Endothelial cell of umbilical vein (primary cell): Measurements from ENCODE around the gene CDK6. TPM values are rescaled to one million over a fixed set of nuclear protein-coding genes. Genes with fewer than 3 reads are reported as not detected.

Experiments
- BruUV-seq: library from RNA; stranded (reverse); fragments of 400-500 nt; replicated peaks from 2 replicates; lab custom pipeline; 2021; lab: Mats Ljungman, UMichigan
- CTCF ChIA-PET: fragments of 300-600, 350-600 bp; sonication (Branson Sonifier 250); formaldehyde crosslinking; loops from one replicate; lab custom pipeline; 2021; ENCODE audit warnings: antibody characterized with exemption, inconsistent platforms; lab: Charles Lee
- POLR2A ChIA-PET: fragments of 300-600, 350-600 bp; sonication (Branson Sonifier 250); formaldehyde crosslinking; loops from one replicate; lab custom pipeline; 2021; ENCODE audit warnings: antibody characterized with exemption, inconsistent platforms; lab: Charles Lee
- DNase-seq: peaks from one replicate; pipeline ENCODE4 v3.0.0-alpha.2; 2011; ENCODE audit warnings: low read depth, low spot score
- FAIRE-seq: peaks from 2 replicates; lab custom pipeline; 2011; peaks lifted over from hg19 to GRCh38; lab: Jason Lieb, UNC
- H2AFZ ChIP-seq: 2 replicates; pipeline ENCODE4 v1.6.0; 2012; ENCODE audit warnings: low read depth, low read length, control low read depth, inconsistent platforms
- H3K27ac ChIP-seq: 2 replicates; pipeline ENCODE4 v1.5.1; 2011; ENCODE audit warnings: low read depth, mild to moderate bottlenecking, control low read depth, low read length, moderate library complexity; ENCODE audit not compliant: insufficient read depth
- H3K27me3 ChIP-seq, 2 experiments: 2 replicates each; pipeline versions ENCODE4 v1.6.0 to v1.6.1; 2011; ENCODE audit warnings: low read length in 2 of 2, mixed read lengths in 1 of 2; ENCODE audit not compliant: control insufficient read depth in 2 of 2, insufficient read depth in 2 of 2
- H3K36me3 ChIP-seq, 2 experiments: 2 replicates in 1 of 2; 3 replicates in 1 of 2; pipeline ENCODE4 v1.5.1; 2011; ENCODE audit warnings: low read length in 2 of 2, mild to moderate bottlenecking in 1 of 2, moderate library complexity in 1 of 2; ENCODE audit not compliant: control insufficient read depth in 2 of 2, insufficient read depth in 2 of 2; ENCODE audit errors: extremely low read depth in 1 of 2
- H3K4me1 ChIP-seq: 3 replicates; pipeline ENCODE4 v1.5.1; 2011; ENCODE audit warnings: mild to moderate bottlenecking, low read length; ENCODE audit not compliant: control insufficient read depth, insufficient read depth; ENCODE audit errors: extremely low read depth
- H3K4me2 ChIP-seq: 2 replicates; pipeline ENCODE4 v1.6.1; 2011; ENCODE audit warnings: low read length, control low read depth, mixed read lengths; ENCODE audit not compliant: insufficient read depth
- H3K4me3 ChIP-seq, 3 experiments: fragments of 200-600 bp in 1 of 3; sonication (generic), shearing (Covaris generic) in 1 of 3; replicated peaks in 1 of 3; 2 replicates each; pipeline ENCODE4 v1.5.1; 2011 to 2016; ENCODE audit warnings: control low read depth in 3 of 3, low read length in 3 of 3, mild to moderate bottlenecking in 2 of 3, inconsistent platforms in 1 of 3, low read depth in 1 of 3, moderate library complexity in 1 of 3; ENCODE audit not compliant: insufficient read depth in 1 of 3
- H3K79me2 ChIP-seq: 2 replicates; pipeline ENCODE4 v1.6.0; 2012; ENCODE audit warnings: low read length, inconsistent platforms; ENCODE audit not compliant: control insufficient read depth, insufficient read depth
- H3K9ac ChIP-seq: replicated peaks from 2 replicates; pipeline ENCODE3; 2011; ENCODE audit warnings: low read length, control low read depth; ENCODE audit not compliant: insufficient read depth; ENCODE audit errors: extremely low read depth
- H3K9me1 ChIP-seq: replicated peaks from 3 replicates; pipeline ENCODE4 v1.6.0; 2011; ENCODE audit warnings: mild to moderate bottlenecking, low read length; ENCODE audit not compliant: control insufficient read depth, insufficient read depth; ENCODE audit errors: extremely low read depth
- H3K9me3 ChIP-seq: replicated peaks from 2 replicates; pipeline ENCODE4 v1.5.1; 2012; ENCODE audit warnings: low read length, inconsistent platforms; ENCODE audit not compliant: control insufficient read depth, insufficient read depth
- H4K20me1 ChIP-seq: replicated peaks from 2 replicates; pipeline ENCODE3; 2011; ENCODE audit warnings: mild to moderate bottlenecking, low read length; ENCODE audit not compliant: control insufficient read depth, insufficient read depth; ENCODE audit errors: extremely low read depth
- EZH2 ChIP-seq: IDR thresholded peaks from 2 replicates; pipeline ENCODE4 v1.6.1; 2012; ENCODE audit warnings: borderline replicate concordance, low read depth, mild to moderate bottlenecking, moderate library complexity, low read length, inconsistent platforms; ENCODE audit not compliant: severe bottlenecking
- FOS ChIP-seq: IDR thresholded peaks from 2 replicates; pipeline ENCODE4 v1.6.1; 2011; ENCODE audit warnings: mild to moderate bottlenecking, low read length, moderate library complexity, borderline replicate concordance; ENCODE audit not compliant: insufficient read depth
- GATA2 ChIP-seq: IDR thresholded peaks from 2 replicates; pipeline ENCODE4 v1.7.0; 2011; ENCODE audit warnings: low read depth, mild to moderate bottlenecking, moderate library complexity, mixed read lengths, low read length; ENCODE audit not compliant: insufficient read length, insufficient read depth
- JUN ChIP-seq: IDR thresholded peaks from 2 replicates; pipeline ENCODE4 v1.6.1; 2011; ENCODE audit warnings: borderline replicate concordance, low read depth; ENCODE audit not compliant: insufficient read length, insufficient read depth
- MYC ChIP-seq: IDR thresholded peaks from one replicate; pipeline ENCODE4 v1.6.1; 2011; ENCODE audit warnings: mild to moderate bottlenecking, low read depth, low read length
- POLR2A ChIP-seq: IDR thresholded peaks from 2 replicates; pipeline ENCODE4 v1.6.1; 2012; ENCODE audit warnings: low read depth, mild to moderate bottlenecking, control low read depth, low read length
- POLR2AphosphoS5 ChIP-seq: IDR thresholded peaks from 2 replicates; pipeline ENCODE4 v1.6.1; 2012; ENCODE audit warnings: low read depth, mild to moderate bottlenecking, control low read depth, low read length, moderate library complexity; ENCODE audit not compliant: insufficient read depth
- dilution Hi-C: fragments of 300-500 bp; cut with MboI; formaldehyde crosslinking; loops from one replicate; pipeline ENCODE4 v1.15.0; 2019; ENCODE audit warnings: low sequenced_read_pairs; ENCODE audit not compliant: extremely low pct_ligation_motif_present
- intact Hi-C: fragments of 100-400 bp; cut with micrococcal nuclease; formaldehyde crosslinking; loops from one replicate; pipeline ENCODE4 v1.10.0; 2022
- polyA plus RNA-seq, 4 experiments: library from polyadenylated mRNA; depleted of rRNA in 3 of 4; stranded (reverse) in 3 of 4; unstranded in 1 of 4; fragments of >200 nt; gene quantifications; 2 replicates each; pipeline versions ENCODE4 v1.2.1 to v1.2.3, GENCODE V29; 2011 to 2012; ENCODE audit warnings: missing spikeins in 1 of 4
- total RNA-seq: library from RNA; stranded (reverse); gene quantifications from 2 replicates; pipeline ENCODE4 v1.2.3, GENCODE V29; 2021
- TF ChIP-seq, protein P1 (sequence below), 2 donors: IDR thresholded peaks; 1 replicate in 1 of 2; 2 replicates in 1 of 2; pipeline ENCODE4 v1.5.1; 2011; ENCODE audit warnings: low read length in 2 of 2, mild to moderate bottlenecking in 2 of 2, moderate library complexity in 2 of 2, control low read depth in 1 of 2, inconsistent platforms in 1 of 2, low read depth in 1 of 2; ENCODE audit not compliant: insufficient read depth in 1 of 2; ENCODE audit errors: extremely low read depth in 1 of 2
- TF ChIP-seq, protein P2 (sequence below): IDR thresholded peaks from 2 replicates; pipeline ENCODE4 v1.6.1; 2011; ENCODE audit not compliant: insufficient read depth, insufficient read length

The CDK6 gene
- total and polyA plus RNA-seq, 2 donors (not counting 3 experiments of a cell fraction or from before 2014, with no cell fraction given) = 6.0 to 28.2 TPM

DNA sequence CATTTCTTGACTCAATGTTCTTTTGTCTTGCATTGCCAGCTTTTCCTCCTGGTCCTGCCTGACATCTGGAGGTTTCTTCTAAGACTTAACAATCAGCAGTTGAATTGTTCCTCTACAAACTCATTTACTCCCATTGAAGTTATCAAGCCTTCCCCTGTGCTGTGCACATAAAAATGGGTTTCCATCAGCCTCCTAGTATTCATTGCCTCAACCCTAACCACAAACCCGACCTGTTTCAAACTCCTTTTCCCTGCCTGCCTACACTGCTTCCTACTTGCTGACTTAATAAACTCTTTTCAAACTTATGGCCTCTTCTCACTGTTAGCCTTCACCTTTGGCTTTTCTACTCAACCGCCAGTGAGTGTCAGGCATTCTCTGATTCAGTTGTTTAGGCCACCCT is 9.4 kb upstream of the CDK6 start:
- Histone ChIP-seq H3K4me1 (no peaks in the 10 kb centered on the region), H3K9ac (no peak overlapping the region), H3K9me3 (no peaks in the 10 kb centered on the region), H2AFZ (no peak overlapping the region), H3K79me2 (no peaks in the 10 kb centered on the region), H3K4me2 (no peak overlapping the region), H4K20me1 (no peaks in the 10 kb centered on the region), H3K9me1 (no peaks in the 10 kb centered on the region), H3K27me3 (peaks cover 16 to 30% of the 10 kb centered on the region in 2 experiments), H3K4me3 (no peak overlapping the region), H3K36me3 (no peaks in the 10 kb centered on the region), H3K27ac (no peak overlapping the region)
- no peak for FAIRE-seq
- TF ChIP-seq MYC (no peak), JUN (no peak), POLR2A (no peak), FOS (no peak), POLR2AphosphoS5 (no peak), EZH2 (no peak), GATA2 (no peak)
- TF ChIP-seq, protein P1, sequence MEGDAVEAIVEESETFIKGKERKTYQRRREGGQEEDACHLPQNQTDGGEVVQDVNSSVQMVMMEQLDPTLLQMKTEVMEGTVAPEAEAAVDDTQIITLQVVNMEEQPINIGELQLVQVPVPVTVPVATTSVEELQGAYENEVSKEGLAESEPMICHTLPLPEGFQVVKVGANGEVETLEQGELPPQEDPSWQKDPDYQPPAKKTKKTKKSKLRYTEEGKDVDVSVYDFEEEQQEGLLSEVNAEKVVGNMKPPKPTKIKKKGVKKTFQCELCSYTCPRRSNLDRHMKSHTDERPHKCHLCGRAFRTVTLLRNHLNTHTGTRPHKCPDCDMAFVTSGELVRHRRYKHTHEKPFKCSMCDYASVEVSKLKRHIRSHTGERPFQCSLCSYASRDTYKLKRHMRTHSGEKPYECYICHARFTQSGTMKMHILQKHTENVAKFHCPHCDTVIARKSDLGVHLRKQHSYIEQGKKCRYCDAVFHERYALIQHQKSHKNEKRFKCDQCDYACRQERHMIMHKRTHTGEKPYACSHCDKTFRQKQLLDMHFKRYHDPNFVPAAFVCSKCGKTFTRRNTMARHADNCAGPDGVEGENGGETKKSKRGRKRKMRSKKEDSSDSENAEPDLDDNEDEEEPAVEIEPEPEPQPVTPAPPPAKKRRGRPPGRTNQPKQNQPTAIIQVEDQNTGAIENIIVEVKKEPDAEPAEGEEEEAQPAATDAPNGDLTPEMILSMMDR (IDR thresholded peaks at IDR 0.05; ENCODE audit: extremely low read depth in 1 of 2, insufficient read depth in 1 of 2, low read depth in 1 of 2, low read length in 2 of 2) = no peak
- TF ChIP-seq, protein P2, sequence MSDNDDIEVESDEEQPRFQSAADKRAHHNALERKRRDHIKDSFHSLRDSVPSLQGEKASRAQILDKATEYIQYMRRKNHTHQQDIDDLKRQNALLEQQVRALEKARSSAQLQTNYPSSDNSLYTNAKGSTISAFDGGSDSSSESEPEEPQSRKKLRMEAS = no peak
- BruUV-seq = no TSS peak
- ChIA-PET POLR2A (no interaction called here), CTCF (interaction anchor here (1.0 kb wide), 1 partner anchor 17 kb away, joined by 4 read pairs; no protein-coding TSS in a partner anchor)
- intact Hi-C loops = no loop called here
- dilution Hi-C loops = no loop called here
- DNase-seq = no peak
